KOPT-K1 (cell line): Measurements from ENCODE around the gene ARID2.

Experiments used
- H3K27ac ChIP-seq: fragments of 200-600 bp; sonication (generic); 2 replicates; pipeline ENCODE4 v1.5.1; 2016; ENCODE audit warnings: antibody characterized with exemption, mild to moderate bottlenecking, low read depth, low read length; ENCODE audit not compliant: poor library complexity, severe bottlenecking
- H3K36me3 ChIP-seq: fragments of 200-600 bp; sonication (generic); 2 replicates; pipeline ENCODE4 v1.5.1; 2017; ENCODE audit warnings: antibody characterized with exemption, mild to moderate bottlenecking, low read length, moderate library complexity; ENCODE audit not compliant: insufficient read depth
- H3K9me3 ChIP-seq: fragments of 200-600 bp; sonication (generic); 2 replicates; pipeline ENCODE4 v1.5.1; 2017; ENCODE audit warnings: antibody characterized with exemption, low read length, mild to moderate bottlenecking; ENCODE audit not compliant: insufficient read depth, poor library complexity, severe bottlenecking

Gene ARID2

DNA sequence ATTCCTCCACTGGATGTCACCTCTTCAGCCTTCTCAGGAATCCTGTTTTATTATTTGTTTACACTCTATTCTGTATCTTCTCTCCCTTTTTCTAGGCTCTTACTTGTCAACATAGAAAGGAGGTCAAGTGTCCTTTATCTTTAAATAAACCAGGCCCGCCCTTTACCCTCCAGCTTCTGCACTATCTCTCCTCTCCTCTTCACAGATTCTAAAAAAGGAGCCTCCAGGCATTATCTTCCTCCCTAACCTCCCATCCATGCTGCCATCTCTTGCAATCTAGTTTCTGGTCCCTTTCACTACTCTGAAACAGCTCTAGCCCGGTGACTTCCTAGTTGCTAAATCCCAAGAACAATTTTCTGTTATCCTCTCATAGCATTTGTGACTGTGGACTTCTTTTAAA is 24.1 kb upstream of the ARID2 start:
- peaks cover 11% of the 10 kb centered on the region for H3K9me3 ChIP-seq
- H3K27ac ChIP-seq: no peak overlapping the region
- no peaks in the 10 kb centered on the region for H3K36me3 ChIP-seq

DNA sequence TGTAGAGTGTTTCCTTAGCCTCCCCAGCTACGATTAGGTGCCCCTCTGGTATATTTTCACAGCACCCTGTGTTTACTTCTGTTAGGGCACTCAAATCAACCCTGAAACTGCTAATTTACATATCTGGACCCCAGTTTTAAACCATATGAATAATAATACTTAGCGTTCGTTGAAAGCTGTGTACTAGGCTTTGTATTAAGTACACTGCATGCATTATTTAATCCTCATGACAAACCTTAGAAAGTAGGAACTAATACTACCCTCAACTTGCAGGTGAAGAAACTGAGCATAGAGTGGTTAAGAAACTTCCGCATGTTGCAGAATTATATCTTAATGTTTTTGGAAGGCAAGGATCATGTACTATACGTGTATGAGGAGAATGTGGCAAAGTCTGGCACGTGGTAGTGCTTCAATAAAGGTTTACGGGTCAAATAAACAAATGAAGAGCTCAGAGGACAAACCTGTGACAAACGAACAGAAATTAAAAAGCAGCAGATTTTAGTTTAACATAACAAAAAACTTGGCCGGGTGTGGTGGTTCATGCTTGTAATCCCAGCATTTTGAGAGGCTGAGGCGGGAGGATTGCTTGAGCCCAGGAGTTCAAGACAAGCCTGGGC is 22.2 kb upstream of the ARID2 start:
- Histone ChIP-seq H3K27ac (no peak overlapping the region), H3K36me3 (no peaks in the 10 kb centered on the region), H3K9me3 (no peaks in the 10 kb centered on the region)

DNA sequence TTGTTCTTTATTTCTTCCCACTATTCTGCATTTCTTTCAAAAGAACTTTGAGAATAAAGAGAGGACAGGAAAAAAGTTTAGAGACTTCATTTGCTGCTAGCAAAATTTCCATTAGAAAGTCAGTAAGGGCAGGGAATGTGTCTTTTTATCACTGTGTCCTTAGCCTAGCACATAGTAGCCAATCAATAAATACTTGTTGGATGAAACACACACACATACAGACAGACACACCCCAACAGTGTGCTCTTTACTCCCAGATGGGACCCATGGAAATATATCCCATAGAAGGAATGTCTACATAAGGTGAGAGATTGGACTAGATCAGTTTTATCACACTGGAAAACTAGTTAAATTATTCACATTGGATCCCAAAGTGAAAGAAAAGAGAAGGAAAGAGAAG is 21.1 kb upstream of the ARID2 start:
- no peaks in the 10 kb centered on the region for H3K9me3 ChIP-seq
- no peaks in the 10 kb centered on the region for H3K36me3 ChIP-seq
- H3K27ac ChIP-seq: no peak overlapping the region

DNA sequence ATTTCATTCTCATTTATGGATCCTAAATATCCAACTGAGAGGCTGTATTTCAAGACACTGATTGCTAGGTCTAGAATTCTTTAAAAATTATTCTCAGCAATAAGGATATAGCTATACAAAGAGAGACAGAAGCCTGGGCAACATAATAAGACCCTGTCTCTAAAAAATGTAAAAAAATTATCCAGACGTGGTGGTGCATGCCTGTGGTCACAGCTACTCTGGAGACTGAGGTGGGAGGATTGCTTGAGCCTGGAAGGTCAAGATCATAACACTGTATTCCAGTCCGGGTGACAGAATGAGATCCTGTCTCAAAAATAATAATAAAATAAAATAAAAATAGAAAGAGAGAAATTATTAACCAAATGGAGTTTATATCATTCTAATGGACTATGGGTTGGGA is 20.6 kb upstream of the ARID2 start:
- no peaks in the 10 kb centered on the region for H3K9me3 ChIP-seq
- no peaks in the 10 kb centered on the region for H3K36me3 ChIP-seq
- no peak overlapping the region for H3K27ac ChIP-seq

DNA sequence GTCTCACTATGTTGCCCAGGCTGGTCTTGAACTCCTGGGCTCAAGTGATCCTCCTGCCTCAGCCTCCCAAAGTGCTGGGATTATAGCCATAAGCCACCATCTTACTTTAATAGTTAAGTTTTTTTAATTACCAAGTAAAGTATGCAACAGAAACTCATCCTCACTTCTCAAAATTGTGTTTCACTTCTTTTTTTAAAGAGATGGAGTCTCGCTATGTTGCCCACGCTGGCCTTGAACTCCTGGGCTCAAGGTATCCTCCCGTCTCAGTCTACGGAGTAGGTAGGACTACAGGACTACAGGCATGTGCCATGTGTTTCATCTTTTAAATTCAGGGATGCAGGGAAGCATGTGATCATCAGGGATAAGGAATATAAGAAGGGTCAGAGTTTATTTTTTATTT is 17.2 kb upstream of the ARID2 start:
- Histone ChIP-seq H3K36me3 (no peaks in the 10 kb centered on the region), H3K27ac (no peak overlapping the region), H3K9me3 (no peaks in the 10 kb centered on the region)

DNA sequence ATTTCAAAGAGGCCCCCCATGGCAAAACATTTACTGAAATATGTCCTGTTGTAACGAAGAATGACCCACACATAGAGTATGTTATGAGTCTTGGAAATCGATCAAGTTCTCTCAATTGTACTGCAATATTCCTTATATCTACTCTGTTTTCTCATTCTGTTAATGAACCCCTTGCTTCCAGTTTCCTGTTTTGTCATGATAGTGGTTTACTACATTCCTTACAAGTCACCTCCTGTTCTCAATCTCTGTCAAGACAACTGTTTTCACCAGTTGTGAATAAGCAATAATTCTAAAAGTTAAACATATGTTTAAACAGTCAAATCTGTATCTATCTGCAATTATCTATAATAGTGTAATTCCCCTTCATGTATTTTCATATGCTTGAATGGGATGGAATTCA is 16.4 kb upstream of the ARID2 start:
- Histone ChIP-seq H3K36me3 (no peaks in the 10 kb centered on the region), H3K27ac (no peak overlapping the region), H3K9me3 (no peaks in the 10 kb centered on the region)

DNA sequence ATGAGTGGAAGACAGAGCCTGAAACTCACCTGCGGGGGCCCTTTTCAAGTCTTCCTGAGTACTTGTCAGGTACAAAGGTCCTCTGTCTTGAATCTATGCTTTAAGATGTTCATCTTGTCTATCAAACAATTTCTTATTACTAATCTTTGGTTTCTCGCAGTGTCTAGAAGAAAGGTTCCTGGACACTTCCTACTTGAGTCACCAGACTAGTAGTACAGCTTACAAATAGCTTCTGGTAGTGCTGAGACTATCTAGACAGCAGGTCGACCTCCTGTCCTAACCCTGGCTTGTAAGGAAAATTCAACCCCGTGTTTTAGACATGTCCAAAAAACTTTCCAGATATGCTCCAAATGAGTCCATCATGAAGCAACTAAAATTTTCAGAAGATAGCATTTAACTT is 11.2 kb upstream of the ARID2 start:
- Histone ChIP-seq H3K27ac (no peak overlapping the region), H3K36me3 (peaks cover 24% of the 10 kb centered on the region), H3K9me3 (no peaks in the 10 kb centered on the region)

DNA sequence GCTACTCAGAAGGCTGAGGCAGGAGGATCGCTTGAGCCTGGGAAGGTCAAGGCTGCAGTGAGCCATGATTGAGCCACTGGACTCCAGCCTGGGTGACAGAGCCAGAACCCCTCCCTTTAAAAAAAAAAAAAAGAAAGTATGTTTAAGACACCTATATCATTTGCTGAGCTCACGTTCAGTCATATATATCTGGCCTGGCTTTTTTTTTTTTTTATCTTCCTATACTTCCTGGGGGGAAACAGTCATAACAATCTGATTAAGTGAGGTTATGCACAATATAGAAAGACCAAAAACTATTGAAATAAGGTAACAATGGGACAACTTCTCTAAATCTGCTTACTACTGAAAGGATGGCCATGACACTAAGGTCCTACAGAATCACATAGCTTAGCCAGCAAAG is 9.4 kb upstream of the ARID2 start:
- Histone ChIP-seq H3K9me3 (no peaks in the 10 kb centered on the region), H3K36me3 (peaks cover 24% of the 10 kb centered on the region), H3K27ac (no peak overlapping the region)

DNA sequence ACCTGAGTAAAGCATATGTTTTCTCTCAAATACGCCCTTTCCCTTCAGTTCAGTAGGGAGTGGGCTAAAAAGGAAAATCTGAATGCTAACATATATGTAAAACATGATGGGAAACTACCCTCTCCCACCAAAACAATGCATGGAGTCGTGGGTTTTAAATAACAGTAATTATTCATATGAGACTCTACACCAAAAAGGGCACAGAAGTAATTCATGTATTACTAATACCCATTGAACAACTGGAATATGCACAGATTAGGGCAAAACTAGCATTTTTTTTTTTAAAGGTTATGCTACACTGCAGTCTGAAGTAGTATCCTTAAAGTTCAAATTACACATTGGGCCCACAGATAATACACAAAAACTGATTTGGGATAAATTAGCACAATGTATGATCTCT is 8.1 kb upstream of the ARID2 start:
- Histone ChIP-seq H3K27ac (no peak overlapping the region), H3K9me3 (no peaks in the 10 kb centered on the region), H3K36me3 (peaks cover 24% of the 10 kb centered on the region)

DNA sequence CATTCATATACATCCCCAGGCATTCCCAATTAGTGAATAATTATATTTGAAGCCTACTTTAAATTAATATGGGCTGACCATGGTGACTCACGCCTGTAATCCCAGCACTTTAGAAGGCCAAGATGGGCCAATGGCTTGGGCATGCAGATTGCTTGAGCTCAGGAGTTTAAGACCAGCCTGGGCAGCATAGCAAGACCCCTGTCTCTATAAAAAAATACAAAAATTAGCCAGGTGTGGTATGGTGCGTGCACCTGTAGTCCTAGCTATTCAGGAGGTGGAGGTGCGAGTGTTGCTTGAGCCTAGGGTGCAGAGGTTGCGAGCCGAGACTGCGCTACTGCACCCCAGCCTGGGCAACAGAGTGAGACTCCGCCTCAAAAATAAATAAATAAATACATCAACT is 7.6 kb upstream of the ARID2 start:
- Histone ChIP-seq H3K36me3 (peaks cover 24% of the 10 kb centered on the region), H3K27ac (no peak overlapping the region), H3K9me3 (no peaks in the 10 kb centered on the region)

DNA sequence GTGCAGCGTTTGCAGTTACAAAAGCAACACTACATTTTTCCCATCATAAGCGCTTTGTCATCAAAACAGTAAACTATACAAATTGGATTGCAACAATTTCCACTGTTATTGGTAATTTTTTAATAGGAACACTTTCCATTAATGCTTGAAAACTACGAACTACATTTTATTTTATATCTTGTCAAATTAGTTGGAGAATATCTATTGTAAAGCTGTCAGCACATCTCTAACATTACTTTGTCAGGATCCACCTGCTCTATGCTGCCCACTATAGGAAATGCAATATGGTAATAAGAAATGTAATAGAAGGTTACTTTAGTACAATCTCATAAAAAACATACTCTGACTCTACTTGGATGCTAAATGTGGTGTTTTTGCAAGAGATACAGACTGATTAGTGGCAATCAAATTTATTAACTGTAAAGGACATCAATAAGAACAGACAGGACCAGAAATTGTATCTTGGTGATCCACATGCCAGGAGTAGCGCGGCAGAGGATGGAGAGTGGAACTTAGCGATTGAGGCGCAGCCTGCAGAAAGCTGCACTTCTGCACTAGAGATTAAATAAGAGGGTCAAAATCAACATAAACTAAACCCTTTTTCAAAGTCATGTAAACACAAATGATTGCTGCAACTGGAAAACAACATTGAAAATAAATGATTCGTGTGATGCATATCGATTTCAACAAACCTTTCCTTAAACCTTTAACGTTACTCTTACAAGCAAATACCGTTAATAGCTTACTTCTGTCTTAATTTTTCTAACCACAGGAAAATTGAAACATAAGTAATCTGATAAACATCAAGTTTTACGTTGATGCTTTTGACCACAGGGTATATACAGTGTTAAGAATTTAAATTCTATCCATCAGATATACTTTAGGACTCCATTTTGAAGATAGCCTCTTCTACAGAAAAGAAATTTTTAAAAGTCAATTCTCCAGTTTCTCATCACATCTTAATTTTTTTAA is 3.6 kb upstream of the ARID2 start:
- peak overlapping the region; percentile 99 for H3K27ac ChIP-seq
- no peaks in the 10 kb centered on the region for H3K9me3 ChIP-seq
- H3K36me3 ChIP-seq: peaks cover 17% of the 10 kb centered on the region

DNA sequence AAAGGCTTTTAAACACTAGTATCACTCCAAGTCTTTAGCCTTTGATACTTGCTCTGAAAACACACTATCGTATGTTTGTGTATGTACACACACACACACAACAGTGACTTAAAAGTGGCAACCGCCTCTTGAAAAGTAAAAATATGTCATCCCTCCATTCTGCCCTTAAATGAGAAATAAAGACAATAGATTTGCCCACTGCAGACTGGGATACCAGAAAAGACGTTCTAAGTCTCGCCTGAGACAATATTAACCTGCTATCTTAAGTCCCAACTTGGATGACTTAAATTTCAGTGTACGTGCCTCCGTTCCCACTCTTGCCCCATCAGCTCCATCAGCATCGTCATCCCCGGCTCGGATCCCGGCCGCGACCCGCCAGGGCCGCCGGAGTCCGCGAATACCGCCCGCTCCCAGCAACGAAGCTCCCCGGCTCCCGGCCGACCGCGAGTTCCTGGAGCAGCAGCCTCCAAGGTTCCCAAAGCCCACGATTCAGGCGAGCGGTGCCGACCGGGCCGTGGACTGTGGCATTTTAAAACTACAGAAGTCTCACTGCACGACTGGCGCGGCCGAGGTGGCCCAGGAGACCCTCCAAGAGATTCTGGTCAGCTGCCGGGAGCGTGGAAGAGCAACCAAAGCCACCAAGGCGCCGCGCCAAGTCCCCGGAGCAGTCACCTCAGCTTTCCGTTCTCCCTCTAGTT is 2.8 kb upstream of the ARID2 start:
- Histone ChIP-seq H3K27ac (peak overlapping the region; percentile 99), H3K36me3 (peaks cover 11% of the 10 kb centered on the region), H3K9me3 (no peaks in the 10 kb centered on the region)

DNA sequence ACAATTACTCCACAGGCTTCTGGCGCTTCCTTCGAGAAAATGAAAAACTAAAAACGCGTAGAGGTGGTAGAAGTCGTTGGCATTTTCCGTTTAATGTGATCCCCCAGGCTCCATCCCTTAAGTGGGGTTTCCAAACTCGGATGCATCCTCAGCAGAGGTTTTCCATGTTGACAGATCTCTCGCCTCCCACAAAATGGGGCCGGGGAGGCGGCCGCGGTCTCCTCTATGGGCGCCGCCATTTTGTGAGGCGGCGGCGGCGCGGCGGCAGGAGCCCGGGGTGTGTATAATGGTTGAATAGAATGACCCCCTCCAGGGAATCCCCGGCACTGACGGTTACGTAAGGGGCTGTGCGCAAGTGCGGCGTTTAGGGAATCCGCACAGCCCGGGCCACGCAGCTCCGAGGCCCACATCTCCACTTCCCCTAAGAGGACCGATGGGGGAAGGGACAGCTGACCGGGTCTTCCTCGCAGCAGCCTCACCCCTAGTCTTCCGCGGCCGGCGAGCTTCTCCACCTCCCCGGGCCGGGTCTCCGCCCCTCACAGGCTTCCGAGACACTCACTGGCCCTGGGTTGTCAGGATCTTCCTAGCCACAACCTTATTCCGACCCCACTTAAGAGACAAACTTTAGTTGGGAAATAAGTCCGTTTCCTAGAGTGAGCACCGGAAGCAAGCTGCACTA is 2.1 kb upstream of the ARID2 start:
- Histone ChIP-seq H3K36me3 (peaks cover 5% of the 10 kb centered on the region), H3K27ac (peak overlapping the region; percentile 99), H3K9me3 (no peaks in the 10 kb centered on the region)

DNA sequence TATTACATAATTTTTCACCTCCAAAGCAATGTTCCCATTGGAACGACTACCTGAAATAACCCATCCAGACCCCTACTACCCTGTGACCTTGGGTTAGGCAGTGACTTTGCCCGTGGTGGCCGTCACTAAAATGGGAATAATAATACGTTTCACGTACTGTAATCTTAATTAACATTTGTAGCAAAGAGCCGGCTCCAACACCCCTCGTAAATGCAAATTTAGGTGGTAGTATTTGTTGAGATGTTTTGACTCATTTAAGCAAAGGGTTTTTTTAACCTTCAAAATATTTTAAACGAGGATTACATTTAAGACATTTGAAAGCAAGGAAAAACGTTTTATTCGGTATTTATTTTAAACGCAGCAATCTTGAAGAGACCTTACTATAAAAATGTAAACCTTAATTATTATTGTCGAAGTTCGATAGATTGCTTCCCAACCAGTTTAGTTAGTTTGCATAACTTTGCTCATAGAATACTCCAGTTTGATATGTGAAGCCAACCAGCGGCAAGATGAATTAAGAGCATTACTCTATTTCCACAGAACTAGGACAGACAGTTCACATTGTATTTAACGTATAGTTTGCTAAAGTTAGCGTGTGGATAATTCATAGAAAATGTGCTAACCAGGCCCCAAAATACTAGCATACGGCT is 1.4 kb upstream of the ARID2 start:
- Histone ChIP-seq H3K36me3 (peaks cover 3% of the 10 kb centered on the region), H3K27ac (peak overlapping the region; percentile 99), H3K9me3 (no peaks in the 10 kb centered on the region)
